NB4 (cell line): ENCODE data around the gene PXN.

Source experiments
- MAX ChIP-seq: IDR thresholded peaks from 2 replicates; pipeline ENCODE4 v1.6.1; 2011; ENCODE audit warnings: low read depth, low read length
- MYC ChIP-seq: IDR thresholded peaks from 2 replicates; pipeline ENCODE4 v1.6.1; 2011; ENCODE audit warnings: low read depth, low read length
- POLR2A ChIP-seq: IDR thresholded peaks from 2 replicates; pipeline ENCODE4 v1.6.1; 2011; ENCODE audit warnings: mild to moderate bottlenecking; ENCODE audit not compliant: insufficient read length; ENCODE audit errors: extremely low read depth
- TF ChIP-seq, protein P1 (sequence below): IDR thresholded peaks from one replicate; pipeline ENCODE4 v1.5.1; 2012; ENCODE audit warnings: low read depth, low read length

- TF ChIP-seq, protein P1, sequence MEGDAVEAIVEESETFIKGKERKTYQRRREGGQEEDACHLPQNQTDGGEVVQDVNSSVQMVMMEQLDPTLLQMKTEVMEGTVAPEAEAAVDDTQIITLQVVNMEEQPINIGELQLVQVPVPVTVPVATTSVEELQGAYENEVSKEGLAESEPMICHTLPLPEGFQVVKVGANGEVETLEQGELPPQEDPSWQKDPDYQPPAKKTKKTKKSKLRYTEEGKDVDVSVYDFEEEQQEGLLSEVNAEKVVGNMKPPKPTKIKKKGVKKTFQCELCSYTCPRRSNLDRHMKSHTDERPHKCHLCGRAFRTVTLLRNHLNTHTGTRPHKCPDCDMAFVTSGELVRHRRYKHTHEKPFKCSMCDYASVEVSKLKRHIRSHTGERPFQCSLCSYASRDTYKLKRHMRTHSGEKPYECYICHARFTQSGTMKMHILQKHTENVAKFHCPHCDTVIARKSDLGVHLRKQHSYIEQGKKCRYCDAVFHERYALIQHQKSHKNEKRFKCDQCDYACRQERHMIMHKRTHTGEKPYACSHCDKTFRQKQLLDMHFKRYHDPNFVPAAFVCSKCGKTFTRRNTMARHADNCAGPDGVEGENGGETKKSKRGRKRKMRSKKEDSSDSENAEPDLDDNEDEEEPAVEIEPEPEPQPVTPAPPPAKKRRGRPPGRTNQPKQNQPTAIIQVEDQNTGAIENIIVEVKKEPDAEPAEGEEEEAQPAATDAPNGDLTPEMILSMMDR = no peak
- TF ChIP-seq POLR2A = no peak
- no peak for TF ChIP-seq MAX
- no peak for TF ChIP-seq MYC
Observed at GRCh38 chr12:120181991-120182631, 83.4 kb downstream of the PXN start.
